GM12878 (cell line): Measurements from ENCODE around the gene CDHR5. TPM values are rescaled to one million over a fixed set of nuclear protein-coding genes. Genes with fewer than 3 reads are reported as not detected.

Experiments
- ATAC-seq: fragments of 200-7000 bp; cut with Tn5 transposase; 3 replicates; pipeline ENCODE4 v1.9.1; 2020; ENCODE audit warnings: mild to moderate bottlenecking, moderate library complexity
- BruUV-seq: library from RNA; stranded (reverse); fragments of 400-500 nt; replicated peaks from 2 replicates; lab custom pipeline; 2021; lab: Mats Ljungman, UMichigan
- CTCF ChIA-PET: fragments of 300-600 bp; sonication (Branson Sonifier 250); formaldehyde crosslinking; extraction: SDS; loops from one replicate; lab custom pipeline; 2021; ENCODE audit warnings: inconsistent platforms; lab: Yijun Ruan, JAX
- POLR2A ChIA-PET: fragments of 350-600 bp; formaldehyde crosslinking; extraction: SDS; loops from one replicate; lab custom pipeline; 2021; ENCODE audit warnings: inconsistent platforms; lab: Charles Lee
- RAD21 ChIA-PET: fragments of 300-600 bp; sonication (Branson Sonifier 250); formaldehyde crosslinking; loops from one replicate; lab custom pipeline; 2023; ENCODE audit warnings: antibody characterized with exemption; ENCODE audit not compliant: unreplicated experiment; lab: Charles Lee
- SMC1A ChIA-PET: fragments of 300-600 bp; sonication (Branson Sonifier 250); formaldehyde crosslinking; loops from one replicate; lab custom pipeline; 2023; ENCODE audit not compliant: unreplicated experiment, uncharacterized antibody; lab: Charles Lee
- DNase-seq: peaks from one replicate; pipeline ENCODE4 v3.0.0-alpha.2; 2011; ENCODE audit warnings: low read depth, low spot score
- FAIRE-seq: peaks from 3 replicates; lab custom pipeline; 2011; peaks lifted over from hg19 to GRCh38; lab: Jason Lieb, UNC
- H2AFZ ChIP-seq: 2 replicates; pipeline ENCODE4 v1.6.0; 2011; ENCODE audit warnings: low read depth, low read length, control low read depth; ENCODE audit not compliant: control insufficient read depth
- H3K27ac ChIP-seq: 2 replicates; pipeline ENCODE4 v1.5.1; 2011; ENCODE audit warnings: control low read depth; ENCODE audit not compliant: control insufficient read depth, insufficient read depth
- H3K27me3 ChIP-seq, 2 experiments: replicated peaks in 1 of 2; 2 replicates each; pipeline versions ENCODE4 v1.6.0 to v1.6.1; 2011; ENCODE audit warnings: low read length in 1 of 2; ENCODE audit not compliant: control insufficient read depth in 2 of 2, insufficient read depth in 2 of 2
- H3K36me3 ChIP-seq, 2 experiments: 2 replicates each; pipeline ENCODE4 v1.5.1; 2011; ENCODE audit warnings: low read length in 1 of 2; ENCODE audit not compliant: control insufficient read depth in 2 of 2, insufficient read depth in 2 of 2
- H3K4me1 ChIP-seq: 2 replicates; pipeline ENCODE4 v1.6.1; 2011; ENCODE audit warnings: mild to moderate bottlenecking, low read length, moderate library complexity, mixed read lengths; ENCODE audit not compliant: control insufficient read depth, insufficient read depth
- H3K4me2 ChIP-seq: 2 replicates; pipeline ENCODE4 v1.6.0; 2011; ENCODE audit warnings: control low read depth; ENCODE audit not compliant: control insufficient read depth, insufficient read depth
- H3K4me3 ChIP-seq: fragments of 200-600 bp; sonication (generic); 2 replicates; pipeline ENCODE4 v1.5.1; 2016
- H3K79me2 ChIP-seq: 2 replicates; pipeline ENCODE4 v1.6.0; 2011; ENCODE audit warnings: low read length; ENCODE audit not compliant: control insufficient read depth, insufficient read depth
- H3K9ac ChIP-seq: 2 replicates; pipeline ENCODE4 v1.8.0; 2011; ENCODE audit warnings: low read length, control low read depth, mixed read lengths; ENCODE audit not compliant: control insufficient read depth, insufficient read depth
- H3K9me3 ChIP-seq: replicated peaks from 3 replicates; pipeline ENCODE4 v1.5.1; 2011; ENCODE audit warnings: mild to moderate bottlenecking, low read length; ENCODE audit not compliant: control insufficient read depth, insufficient read depth
- H4K20me1 ChIP-seq: 2 replicates; pipeline ENCODE4 v1.6.0; 2011; ENCODE audit not compliant: control insufficient read depth, insufficient read depth
- BHLHE40 ChIP-seq, 2 experiments: fragments of 450-650 bp in 1 of 2; IDR thresholded peaks; 2 replicates each; pipeline ENCODE4 v1.6.1; 2011 to 2017; ENCODE audit warnings: low read depth in 2 of 2, borderline replicate concordance in 1 of 2, improper control_type of control experiment in 1 of 2, low read length in 1 of 2, mild to moderate bottlenecking in 1 of 2
- CBX5 ChIP-seq: sonication (generic); IDR thresholded peaks from 2 replicates; pipeline ENCODE4 v1.6.1; 2016; ENCODE audit warnings: low read depth, moderate library complexity, mild to moderate bottlenecking, inconsistent platforms
- CHD4 ChIP-seq: fragments of 200-600 bp; sonication (generic); IDR thresholded peaks from 2 replicates; pipeline ENCODE4 v1.6.1; 2016; ENCODE audit warnings: mild to moderate bottlenecking
- CREB1 ChIP-seq: IDR thresholded peaks from 2 replicates; pipeline ENCODE4 v1.6.1; 2012; ENCODE audit warnings: low read depth, mild to moderate bottlenecking, inconsistent platforms
- NBN ChIP-seq: fragments of 450-650 bp; IDR thresholded peaks from 2 replicates; pipeline ENCODE4 v1.6.1; 2016
- POLR2A ChIP-seq: IDR thresholded peaks from 2 replicates; pipeline ENCODE4 v1.6.1; 2011; ENCODE audit warnings: low read depth, mild to moderate bottlenecking, low read length
- POLR2AphosphoS2 ChIP-seq: IDR thresholded peaks from 2 replicates; pipeline ENCODE4 v1.6.1; 2011; ENCODE audit warnings: low read depth, mild to moderate bottlenecking, low read length, improper control_type of control experiment, moderate library complexity
- TAF1 ChIP-seq: IDR thresholded peaks from 2 replicates; pipeline ENCODE4 v1.6.1; 2011; ENCODE audit warnings: mild to moderate bottlenecking, low read depth, low read length, borderline replicate concordance
- ZBED1 ChIP-seq: IDR thresholded peaks from 2 replicates; pipeline ENCODE4 v1.6.1; 2016; ENCODE audit warnings: borderline replicate concordance
- WGBS: methylation state at CpG from one replicate; pipeline ENCODE4 v1.1.6; 2016; ENCODE audit warnings: low lambda C conversion rate; ENCODE audit not compliant: insufficient replicate concordance, insufficient coverage; ENCODE audit errors: missing lambda C conversion rate; 5-methylcytosine and 5-hydroxymethylcytosine counted together
- in situ Hi-C: fragments of 300-500 bp; cut with MboI; formaldehyde crosslinking; loops from 9 replicates; pipeline ENCODE4 v1.14.3; 2018; ENCODE audit warnings: mixed read lengths
- intact Hi-C: fragments of 100-400 bp; cut with micrococcal nuclease; formaldehyde crosslinking; loops from one replicate; pipeline ENCODE4 v1.14.2; 2022; ENCODE audit not compliant: unreplicated experiment
- polyA plus RNA-seq, 11 experiments: library from polyadenylated mRNA; depleted of rRNA in 4 of 11; unstranded in 6 of 11; stranded (reverse) in 5 of 11; fragments of >200 nt; fragmentation: Nextera tagmentation in 4 of 11; fragmentation: Illumina TruSeq in 1 of 11; extraction: Ambion mirVana in 4 of 11; extraction: Trizol in 1 of 11; gene quantifications; 1 replicate in 1 of 11; 2 replicates in 10 of 11; pipeline versions ENCODE4 v1.2.1 to v1.2.3, GENCODE V29; 2011 to 2016; ENCODE audit warnings: inconsistent platforms in 2 of 11, missing spikeins in 2 of 11, low read depth in 1 of 11
- total RNA-seq, 4 experiments: library from RNA; depleted of rRNA in 3 of 4; stranded (reverse); fragments of >200 nt in 3 of 4; fragmentation: Illumina TruSeq in 1 of 4; extraction: Trizol in 1 of 4; gene quantifications; 2 replicates each; pipeline versions ENCODE4 v1.2.1 to v1.2.3, GENCODE V29; 2013 to 2021

CDHR5 gene
- total and polyA plus RNA-seq, 10 of the 15 experiments (the other 5 are each of a cell fraction or from before 2014, with no cell fraction given), result 0.06 TPM; not detected in 9

DNA sequence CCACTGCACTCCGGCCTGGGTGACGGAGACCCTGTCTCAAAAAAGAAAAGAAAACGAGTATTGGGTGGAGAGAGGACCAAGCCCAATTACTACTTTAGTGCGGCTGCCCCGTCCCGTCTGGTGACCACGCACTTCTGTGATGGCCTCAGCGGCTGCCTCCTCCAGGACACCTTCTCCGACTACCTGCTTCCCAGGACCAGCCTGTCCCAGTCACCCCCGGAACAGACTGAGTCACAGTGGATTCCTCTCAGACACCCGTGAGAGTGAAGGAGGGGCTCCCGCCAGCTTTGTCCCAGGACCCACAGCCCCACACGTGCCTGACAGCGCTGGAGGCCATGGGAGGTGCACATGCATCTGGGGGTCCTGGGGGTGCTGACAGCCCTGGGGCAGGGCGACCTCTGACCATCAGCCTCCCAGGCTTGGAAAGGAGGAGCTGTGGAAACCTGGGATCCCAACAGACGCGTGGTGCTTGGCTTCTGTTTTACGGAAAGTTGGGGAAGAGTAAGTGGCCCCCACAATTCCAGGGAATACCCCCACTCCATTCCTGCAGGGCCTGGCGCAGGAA is 17.1 kb upstream of the CDHR5 start:
- H2AFZ ChIP-seq, result no peak overlapping the region
- TF ChIP-seq ZBED1, result no peak
- TF ChIP-seq POLR2A, result 0 out of 2 replicates have a peak, but pooled peaks have one; percentile 47
- no peak for TF ChIP-seq CBX5
- ChIA-PET SMC1A (no interaction called here), POLR2A (no interaction called here), CTCF (no interaction called here), RAD21 (no interaction called here)
- H3K9ac ChIP-seq, result no peak overlapping the region
- no peaks in the 10 kb centered on the region for H4K20me1 ChIP-seq
- no peak for ATAC-seq
- H3K27me3 ChIP-seq, result peaks cover 0 to 5% of the 10 kb centered on the region in 2 experiments; a peak in 2 of 4 replicates
- no peak for DNase-seq
- H3K36me3 ChIP-seq, result peaks cover 0 to 2% of the 10 kb centered on the region in 2 experiments; a peak in 3 of 4 replicates
- in situ Hi-C loops, result no loop called here
- no peak overlapping the region for H3K27ac ChIP-seq
- no peaks in the 10 kb centered on the region for H3K79me2 ChIP-seq
- H3K4me1 ChIP-seq, result peaks cover 13% of the 10 kb centered on the region
- intact Hi-C loops, result no loop called here
- H3K4me3 ChIP-seq, result no peak overlapping the region
- FAIRE-seq, result no peak
- BruUV-seq, result no TSS peak
- WGBS, result 84% methylated on average over 19 of the region's 19 CpGs
- H3K4me2 ChIP-seq, result no peak overlapping the region
- H3K9me3 ChIP-seq, result no peaks in the 10 kb centered on the region

- WGBS, result 28% methylated on average over 26 of the region's 69 CpGs
- intact Hi-C loops (no loop called here), in situ Hi-C loops (no loop called here)
- BruUV-seq, result no TSS peak
- ChIA-PET POLR2A (no interaction called here), CTCF (no interaction called here)
- Histone ChIP-seq H3K9me3 (no peaks in the 10 kb centered on the region), H4K20me1 (no peaks in the 10 kb centered on the region), H3K4me1 (peaks cover under 1% of the 10 kb centered on the region), H3K79me2 (no peaks in the 10 kb centered on the region), H3K36me3 (peaks cover 0 to 2% of the 10 kb centered on the region in 2 experiments; a peak in 2 of 4 replicates)
- FAIRE-seq, result no peak
- no peak for ATAC-seq
- 0 out of 2 replicates have a peak, but pooled peaks have one; percentile 42 for TF ChIP-seq CREB1
- no peak for TF ChIP-seq BHLHE40 (IDR thresholded peaks at IDR 0.05; ENCODE audit: borderline replicate concordance in 1 of 2, low read depth in 2 of 2, low read length in 1 of 2)
- TF ChIP-seq CHD4, result no peak
- TF ChIP-seq NBN, result no peak
- TF ChIP-seq POLR2AphosphoS2, result no peak
- 0 out of 2 replicates have a peak, but pooled peaks have one; percentile 9 for TF ChIP-seq POLR2A
- TF ChIP-seq TAF1, result no peak
- TF ChIP-seq, all 136 proteins: peak for 2
- no peak for DNase-seq
- H3K4me2 ChIP-seq, result no peak overlapping the region
- ChIA-PET RAD21 (no interaction called here), SMC1A (no interaction called here)
- H3K27me3 ChIP-seq, result peaks cover 0 to 5% of the 10 kb centered on the region in 2 experiments; a peak in 2 of 4 replicates
- H3K27ac ChIP-seq, result no peak overlapping the region
- no peak overlapping the region for H3K4me3 ChIP-seq
- H3K9ac ChIP-seq, result no peak overlapping the region
- H2AFZ ChIP-seq, result no peak overlapping the region
Observed at GRCh38 chr11:640021-640706, 15.4 kb upstream of the CDHR5 start.
